ENCODE results near the gene RHOH.

RHOH gene

GRCh38 chr4:40253906-40254305 lies 57.1 kb downstream of the RHOH start:
- Histone ChIP-seq H3K4me1 (ENCODE audit: control insufficient read depth, insufficient read depth, low read length, poor library complexity, severe bottlenecking) (peaks cover 31% of the 10 kb centered on the region), H3K9me3 (ENCODE audit: control insufficient read depth, low read length) (no peaks in the 10 kb centered on the region), H3K27ac (ENCODE audit: low read depth, low read length, severe bottlenecking) (no peak overlapping the region), H3K36me3 (ENCODE audit: control insufficient read depth, insufficient read depth, low read length) (no peaks in the 10 kb centered on the region), H3K4me3 (ENCODE audit: extremely low read depth, insufficient read depth, low read length, poor library complexity, severe bottlenecking) (no peak overlapping the region)
- 88 to 94% methylated on average over 1 to 2 of the region's 4 CpGs for WGBS, 2 experiments (ENCODE audit: insufficient coverage in 2 of 2)

- Histone ChIP-seq H3K27ac (ENCODE audit: low read depth, low read length, severe bottlenecking) (peak overlapping the region; percentile 92), H3K4me3 (ENCODE audit: extremely low read depth, insufficient read depth, low read length, poor library complexity, severe bottlenecking) (no peak overlapping the region), H3K4me1 (ENCODE audit: control insufficient read depth, insufficient read depth, low read length, poor library complexity, severe bottlenecking) (peaks cover 33% of the 10 kb centered on the region), H3K9me3 (ENCODE audit: control insufficient read depth, low read length) (no peaks in the 10 kb centered on the region), H3K36me3 (ENCODE audit: control insufficient read depth, insufficient read depth, low read length) (no peaks in the 10 kb centered on the region)
- WGBS, 2 experiments (ENCODE audit: insufficient coverage in 2 of 2) = 81 to 84% methylated on average over 7 of the region's 9 CpGs
Observed at GRCh38 chr4:40254608-40255392, 58.0 kb downstream of the RHOH start.

GRCh38 chr4:40255393-40256281 lies 58.8 kb downstream of the RHOH start:
- no peak overlapping the region for H3K4me3 ChIP-seq (ENCODE audit: extremely low read depth, insufficient read depth, low read length, poor library complexity, severe bottlenecking)
- H3K9me3 ChIP-seq (ENCODE audit: control insufficient read depth, low read length) = no peaks in the 10 kb centered on the region
- WGBS, 2 experiments (ENCODE audit: insufficient coverage in 2 of 2) = 80 to 100% methylated on average over 2 of the region's 3 CpGs
- no peaks in the 10 kb centered on the region for H3K36me3 ChIP-seq (ENCODE audit: control insufficient read depth, insufficient read depth, low read length)
- peak overlapping the region; percentile 92 for H3K27ac ChIP-seq (ENCODE audit: low read depth, low read length, severe bottlenecking)
- H3K4me1 ChIP-seq (ENCODE audit: control insufficient read depth, insufficient read depth, low read length, poor library complexity, severe bottlenecking) = peaks cover 33% of the 10 kb centered on the region

- peaks cover 36% of the 10 kb centered on the region for H3K4me1 ChIP-seq (ENCODE audit: control insufficient read depth, insufficient read depth, low read length, poor library complexity, severe bottlenecking)
- 85 to 86% methylated on average over 2 to 4 of the region's 5 CpGs for WGBS, 2 experiments (ENCODE audit: insufficient coverage in 2 of 2)
- no peaks in the 10 kb centered on the region for H3K36me3 ChIP-seq (ENCODE audit: control insufficient read depth, insufficient read depth, low read length)
- H3K27ac ChIP-seq (ENCODE audit: low read depth, low read length, severe bottlenecking) = peak overlapping the region; percentile 92
- H3K9me3 ChIP-seq (ENCODE audit: control insufficient read depth, low read length) = no peaks in the 10 kb centered on the region
- no peak overlapping the region for H3K4me3 ChIP-seq (ENCODE audit: extremely low read depth, insufficient read depth, low read length, poor library complexity, severe bottlenecking)
Observed at GRCh38 chr4:40256329-40256728, 59.5 kb downstream of the RHOH start.

- no peaks in the 10 kb centered on the region for H3K36me3 ChIP-seq (ENCODE audit: control insufficient read depth, insufficient read depth, low read length)
- peaks cover 40% of the 10 kb centered on the region for H3K4me1 ChIP-seq (ENCODE audit: control insufficient read depth, insufficient read depth, low read length, poor library complexity, severe bottlenecking)
- no peak overlapping the region for H3K27ac ChIP-seq (ENCODE audit: low read depth, low read length, severe bottlenecking)
- H3K4me3 ChIP-seq (ENCODE audit: extremely low read depth, insufficient read depth, low read length, poor library complexity, severe bottlenecking) = no peak overlapping the region
- WGBS, 2 experiments (ENCODE audit: insufficient coverage in 2 of 2) = 100% methylated on average over 1 to 2 of the region's 3 CpGs
- H3K9me3 ChIP-seq (ENCODE audit: control insufficient read depth, low read length) = no peaks in the 10 kb centered on the region
Observed at GRCh38 chr4:40256817-40257216, 60.0 kb downstream of the RHOH start.

GRCh38 chr4:40258627-40259026 lies 61.8 kb downstream of the RHOH start:
- H3K27ac ChIP-seq (ENCODE audit: low read depth, low read length, severe bottlenecking) = no peak overlapping the region
- no CpG with 5 or more reads among the region's 8 CpGs for WGBS, 2 experiments (ENCODE audit: insufficient coverage in 2 of 2)
- peaks cover 44% of the 10 kb centered on the region for H3K4me1 ChIP-seq (ENCODE audit: control insufficient read depth, insufficient read depth, low read length, poor library complexity, severe bottlenecking)
- no peak overlapping the region for H3K4me3 ChIP-seq (ENCODE audit: extremely low read depth, insufficient read depth, low read length, poor library complexity, severe bottlenecking)
- H3K9me3 ChIP-seq (ENCODE audit: control insufficient read depth, low read length) = no peaks in the 10 kb centered on the region
- no peaks in the 10 kb centered on the region for H3K36me3 ChIP-seq (ENCODE audit: control insufficient read depth, insufficient read depth, low read length)

GRCh38 chr4:40261231-40262076 lies 64.6 kb downstream of the RHOH start:
- Histone ChIP-seq H3K4me3 (ENCODE audit: extremely low read depth, insufficient read depth, low read length, poor library complexity, severe bottlenecking) (no peak overlapping the region), H3K36me3 (ENCODE audit: control insufficient read depth, insufficient read depth, low read length) (no peaks in the 10 kb centered on the region), H3K4me1 (ENCODE audit: control insufficient read depth, insufficient read depth, low read length, poor library complexity, severe bottlenecking) (peaks cover 35% of the 10 kb centered on the region), H3K27ac (ENCODE audit: low read depth, low read length, severe bottlenecking) (peak overlapping the region; percentile 8), H3K9me3 (ENCODE audit: control insufficient read depth, low read length) (no peaks in the 10 kb centered on the region)
- WGBS, 2 experiments (ENCODE audit: insufficient coverage in 2 of 2) = 92 to 95% methylated on average over 6 to 7 of the region's 9 CpGs

- Histone ChIP-seq H3K36me3 (ENCODE audit: control insufficient read depth, insufficient read depth, low read length) (no peaks in the 10 kb centered on the region), H3K4me3 (ENCODE audit: extremely low read depth, insufficient read depth, low read length, poor library complexity, severe bottlenecking) (no peak overlapping the region), H3K9me3 (ENCODE audit: control insufficient read depth, low read length) (no peaks in the 10 kb centered on the region), H3K4me1 (ENCODE audit: control insufficient read depth, insufficient read depth, low read length, poor library complexity, severe bottlenecking) (peaks cover 35% of the 10 kb centered on the region), H3K27ac (ENCODE audit: low read depth, low read length, severe bottlenecking) (no peak overlapping the region)
Observed at GRCh38 chr4:40262077-40262528, 65.3 kb downstream of the RHOH start.

GRCh38 chr4:40262861-40263260 lies 66.0 kb downstream of the RHOH start:
- no peak overlapping the region for H3K27ac ChIP-seq (ENCODE audit: low read depth, low read length, severe bottlenecking)
- 90 to 97% methylated on average over 2 of the region's 2 CpGs for WGBS, 2 experiments (ENCODE audit: insufficient coverage in 2 of 2)
- H3K4me3 ChIP-seq (ENCODE audit: extremely low read depth, insufficient read depth, low read length, poor library complexity, severe bottlenecking) = no peak overlapping the region

GRCh38 chr4:40264497-40264896 lies 67.7 kb downstream of the RHOH start:
- H3K27ac ChIP-seq (ENCODE audit: low read depth, low read length, severe bottlenecking) = peak overlapping the region; percentile 87
- H3K36me3 ChIP-seq (ENCODE audit: control insufficient read depth, insufficient read depth, low read length) = no peaks in the 10 kb centered on the region
- peaks cover 24% of the 10 kb centered on the region for H3K4me1 ChIP-seq (ENCODE audit: control insufficient read depth, insufficient read depth, low read length, poor library complexity, severe bottlenecking)
- no peaks in the 10 kb centered on the region for H3K9me3 ChIP-seq (ENCODE audit: control insufficient read depth, low read length)
- no peak overlapping the region for H3K4me3 ChIP-seq (ENCODE audit: extremely low read depth, insufficient read depth, low read length, poor library complexity, severe bottlenecking)
- 87 to 88% methylated on average over 4 to 5 of the region's 6 CpGs for WGBS, 2 experiments (ENCODE audit: insufficient coverage in 2 of 2)

More at GRCh38 chr4:40262861-40263260, 66.0 kb downstream of the RHOH start:
- peaks cover 35% of the 10 kb centered on the region for H3K4me1 ChIP-seq (ENCODE audit: control insufficient read depth, insufficient read depth, low read length, poor library complexity, severe bottlenecking)
- no peaks in the 10 kb centered on the region for H3K36me3 ChIP-seq (ENCODE audit: control insufficient read depth, insufficient read depth, low read length)
- H3K9me3 ChIP-seq (ENCODE audit: control insufficient read depth, low read length) = no peaks in the 10 kb centered on the region
